Inflammatory macrophage treated with lipopolysaccharide for 4 hours (primary cell): ENCODE results near the gene RELL1.

Source experiments
- DNase-seq: peaks from one replicate; pipeline ENCODE4 v3.0.0-alpha.2; 2020

Gene RELL1

GRCh38 chr4:37594099-37594498, 92.1 kb downstream of the RELL1 start:
- no peak for DNase-seq

- no peak for DNase-seq
Observed at GRCh38 chr4:37591349-37591748, 94.8 kb downstream of the RELL1 start.

- no peak for DNase-seq
Observed at GRCh38 chr4:37590016-37590415, 96.2 kb downstream of the RELL1 start.

- DNase-seq, result no peak
Observed at GRCh38 chr4:37588150-37588549, 98.0 kb downstream of the RELL1 start.

- DNase-seq, result no peak
Observed at GRCh38 chr4:37586194-37586593, 100.0 kb downstream of the RELL1 start.

GRCh38 chr4:37584493-37585060, 101.6 kb downstream of the RELL1 start:
- DNase-seq, result no peak

GRCh38 chr4:37584071-37584470, 102.1 kb downstream of the RELL1 start:
- no peak for DNase-seq

- DNase-seq, result no peak
Observed at GRCh38 chr4:37573566-37573965, 112.6 kb downstream of the RELL1 start.

- DNase-seq, result peak; percentile 26
Observed at GRCh38 chr4:37568489-37568888, 117.7 kb downstream of the RELL1 start.

- DNase-seq, result peak; percentile 44
Observed at GRCh38 chr4:37567836-37568235, 118.3 kb downstream of the RELL1 start.

GRCh38 chr4:37562592-37562991, 123.6 kb downstream of the RELL1 start:
- no peak for DNase-seq

GRCh38 chr4:37561803-37562207, 124.4 kb downstream of the RELL1 start:
- DNase-seq, result no peak

GRCh38 chr4:37561196-37561802, 124.9 kb downstream of the RELL1 start:
- DNase-seq, result no peak
